GM03348 (cell line): ENCODE data around the gene NUMA1.

Source experiments
- DNase-seq: peaks from one replicate; pipeline ENCODE4 v3.0.0; 2012; ENCODE audit warnings: low spot score

NUMA1 gene, protein sequence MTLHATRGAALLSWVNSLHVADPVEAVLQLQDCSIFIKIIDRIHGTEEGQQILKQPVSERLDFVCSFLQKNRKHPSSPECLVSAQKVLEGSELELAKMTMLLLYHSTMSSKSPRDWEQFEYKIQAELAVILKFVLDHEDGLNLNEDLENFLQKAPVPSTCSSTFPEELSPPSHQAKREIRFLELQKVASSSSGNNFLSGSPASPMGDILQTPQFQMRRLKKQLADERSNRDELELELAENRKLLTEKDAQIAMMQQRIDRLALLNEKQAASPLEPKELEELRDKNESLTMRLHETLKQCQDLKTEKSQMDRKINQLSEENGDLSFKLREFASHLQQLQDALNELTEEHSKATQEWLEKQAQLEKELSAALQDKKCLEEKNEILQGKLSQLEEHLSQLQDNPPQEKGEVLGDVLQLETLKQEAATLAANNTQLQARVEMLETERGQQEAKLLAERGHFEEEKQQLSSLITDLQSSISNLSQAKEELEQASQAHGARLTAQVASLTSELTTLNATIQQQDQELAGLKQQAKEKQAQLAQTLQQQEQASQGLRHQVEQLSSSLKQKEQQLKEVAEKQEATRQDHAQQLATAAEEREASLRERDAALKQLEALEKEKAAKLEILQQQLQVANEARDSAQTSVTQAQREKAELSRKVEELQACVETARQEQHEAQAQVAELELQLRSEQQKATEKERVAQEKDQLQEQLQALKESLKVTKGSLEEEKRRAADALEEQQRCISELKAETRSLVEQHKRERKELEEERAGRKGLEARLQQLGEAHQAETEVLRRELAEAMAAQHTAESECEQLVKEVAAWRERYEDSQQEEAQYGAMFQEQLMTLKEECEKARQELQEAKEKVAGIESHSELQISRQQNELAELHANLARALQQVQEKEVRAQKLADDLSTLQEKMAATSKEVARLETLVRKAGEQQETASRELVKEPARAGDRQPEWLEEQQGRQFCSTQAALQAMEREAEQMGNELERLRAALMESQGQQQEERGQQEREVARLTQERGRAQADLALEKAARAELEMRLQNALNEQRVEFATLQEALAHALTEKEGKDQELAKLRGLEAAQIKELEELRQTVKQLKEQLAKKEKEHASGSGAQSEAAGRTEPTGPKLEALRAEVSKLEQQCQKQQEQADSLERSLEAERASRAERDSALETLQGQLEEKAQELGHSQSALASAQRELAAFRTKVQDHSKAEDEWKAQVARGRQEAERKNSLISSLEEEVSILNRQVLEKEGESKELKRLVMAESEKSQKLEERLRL (N-terminal part only)

DNA sequence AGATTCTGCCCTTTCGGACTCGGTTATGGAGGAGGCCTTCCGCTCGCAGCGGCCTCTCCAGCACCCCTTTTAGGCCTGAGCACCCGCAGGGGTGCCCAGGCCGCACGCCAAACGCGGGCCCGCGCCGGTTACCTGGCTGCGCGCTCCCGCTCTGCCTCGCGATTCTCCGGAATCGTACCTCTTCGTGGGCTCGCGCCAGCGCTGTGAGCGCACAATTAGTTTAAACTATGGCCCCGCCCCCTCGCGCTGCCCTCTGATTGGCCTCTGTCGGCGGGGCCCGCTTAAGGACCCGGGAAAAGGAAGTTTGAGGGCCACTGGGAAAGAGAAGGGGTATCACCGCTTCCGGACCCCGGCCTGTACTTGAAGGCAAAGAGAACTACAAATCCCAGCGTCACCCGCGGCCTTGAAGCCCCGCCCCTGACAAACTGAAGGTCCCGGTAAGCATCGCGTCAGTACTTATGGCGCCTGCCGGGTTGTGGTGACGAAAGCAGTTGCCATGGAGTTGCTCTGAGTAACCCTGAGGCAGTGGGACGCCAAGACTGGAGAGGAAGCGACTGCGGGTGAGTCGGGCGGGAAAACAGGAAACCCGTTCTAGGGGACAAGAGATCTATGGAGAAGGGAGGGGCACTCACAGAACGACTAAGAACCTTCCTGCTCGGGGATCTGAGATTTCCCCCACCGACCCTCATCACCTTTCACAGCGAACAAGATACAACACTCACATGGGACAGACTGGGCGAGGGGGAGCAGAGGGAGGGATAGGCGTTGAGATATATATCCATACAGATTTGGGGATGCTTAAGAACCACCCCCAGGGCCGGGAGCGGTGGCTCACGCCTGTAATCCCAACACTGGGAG, at the start of gene NUMA1, which contains the start of gene LRRC51:
Gene NUMA1, minus strand, starts transcription at position 217 of the 858 bp plus-strand sequence. CDS start 44,599 bp downstream, outside the sequence.
Gene LRRC51, plus strand, starts transcription at position 525 of the 858 bp plus-strand sequence. CDS start 8,234 bp downstream, outside the sequence.
- peak; percentile 96 for DNase-seq

DNA sequence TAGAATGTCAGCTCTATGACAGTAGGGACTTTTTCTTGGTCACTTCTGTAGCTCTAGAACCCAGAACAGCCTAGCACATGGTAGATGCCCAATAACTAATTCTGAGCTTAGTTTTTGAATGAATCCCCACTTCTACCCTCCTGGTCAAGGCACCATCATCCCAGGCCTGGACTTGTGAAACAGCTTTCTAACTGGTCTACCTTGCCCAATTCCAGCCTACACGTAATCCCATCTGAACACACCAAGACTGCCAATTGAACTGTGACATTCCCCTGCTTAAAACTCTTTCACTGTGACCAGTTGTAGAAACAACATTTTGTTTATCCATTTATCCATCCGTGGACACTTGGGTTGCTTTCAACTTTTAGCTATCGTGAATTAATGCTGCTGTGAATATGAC, 49.0 kb upstream of the NUMA1 start:
- DNase-seq = no peak

DNA sequence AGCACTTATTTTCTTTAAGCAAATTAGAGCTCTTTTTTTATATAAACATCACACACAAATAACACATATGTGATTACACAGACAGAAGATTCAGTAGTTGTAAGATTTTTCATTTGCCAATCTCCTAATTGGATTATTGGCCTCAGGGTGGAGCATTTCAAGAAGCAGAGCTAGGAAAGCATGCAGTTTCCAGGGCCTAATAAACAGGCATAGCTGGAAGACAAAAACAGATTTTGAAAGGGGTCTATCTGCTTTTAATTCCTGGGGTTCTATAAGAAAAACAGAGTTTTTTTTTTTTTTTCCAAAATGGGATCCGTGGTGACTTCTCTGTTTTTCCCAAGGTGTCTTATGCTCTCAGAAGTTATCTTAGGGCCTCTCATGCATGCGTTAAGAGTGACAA, 47.6 kb upstream of the NUMA1 start:
- no peak for DNase-seq

DNA sequence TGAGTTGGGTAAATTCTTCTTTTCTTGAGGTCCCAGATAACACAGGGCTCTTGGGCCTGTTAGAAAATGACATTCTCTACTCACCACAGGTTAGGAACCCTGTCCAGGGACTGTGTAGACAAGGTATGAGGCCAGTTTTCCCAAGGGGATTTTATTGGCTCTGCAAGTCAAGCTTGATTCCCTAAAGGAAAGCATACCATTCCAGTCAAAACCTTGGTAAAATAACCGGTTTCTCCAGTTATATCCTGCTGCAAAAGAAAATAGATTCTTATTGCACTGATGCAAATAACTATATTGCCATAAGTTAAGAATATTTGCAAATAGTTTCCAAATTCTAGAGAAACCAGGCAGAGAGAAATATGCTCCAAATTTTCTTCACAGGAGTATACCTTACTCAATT, 45.6 kb upstream of the NUMA1 start:
- no peak for DNase-seq

DNA sequence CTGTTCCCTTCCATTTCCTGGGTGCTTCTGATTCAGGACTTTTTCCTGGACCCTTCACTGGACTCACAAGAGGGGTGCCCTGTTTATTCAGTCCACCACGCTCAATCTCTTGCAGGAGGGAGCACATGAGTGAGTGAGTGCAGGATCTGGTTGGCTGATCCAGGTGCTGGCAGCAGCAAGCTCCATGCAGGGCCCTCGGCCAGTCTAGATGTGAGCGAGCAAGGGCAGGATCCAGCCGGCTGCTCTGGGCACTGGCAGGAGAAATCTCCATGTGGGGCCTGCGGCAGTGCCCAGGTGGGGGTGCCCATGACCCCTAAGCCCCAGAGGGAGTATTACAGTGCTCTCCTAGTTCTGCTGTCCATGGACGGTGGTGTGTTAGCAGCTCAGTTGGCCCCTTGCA, 43.7 kb upstream of the NUMA1 start:
- DNase-seq = no peak

DNA sequence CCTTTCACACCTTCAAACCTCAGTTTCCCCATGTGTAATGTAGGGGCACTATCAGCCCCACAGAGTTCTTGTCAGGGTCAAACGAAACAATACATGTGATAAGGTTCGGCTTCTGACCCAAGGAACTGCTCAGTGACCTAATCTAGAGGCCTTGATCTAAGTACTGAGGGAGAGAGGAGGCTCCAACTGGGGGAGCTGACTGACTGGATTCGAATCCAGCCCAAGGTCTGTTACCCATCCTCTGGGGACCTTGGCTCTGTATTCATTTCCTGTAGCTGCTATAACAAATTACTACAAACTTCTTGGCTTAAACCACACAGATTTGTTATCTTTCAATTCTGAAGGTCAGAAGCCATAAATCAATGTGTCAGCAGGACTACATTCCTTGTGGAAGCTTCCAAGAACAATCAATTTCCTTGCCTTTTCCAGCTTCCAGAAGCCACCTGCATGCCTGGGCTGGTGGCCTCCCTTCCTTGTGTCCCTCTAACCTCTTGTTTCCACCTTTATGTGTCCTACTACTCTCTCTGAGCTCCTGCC, 42.8 kb upstream of the NUMA1 start:
- DNase-seq = no peak

DNA sequence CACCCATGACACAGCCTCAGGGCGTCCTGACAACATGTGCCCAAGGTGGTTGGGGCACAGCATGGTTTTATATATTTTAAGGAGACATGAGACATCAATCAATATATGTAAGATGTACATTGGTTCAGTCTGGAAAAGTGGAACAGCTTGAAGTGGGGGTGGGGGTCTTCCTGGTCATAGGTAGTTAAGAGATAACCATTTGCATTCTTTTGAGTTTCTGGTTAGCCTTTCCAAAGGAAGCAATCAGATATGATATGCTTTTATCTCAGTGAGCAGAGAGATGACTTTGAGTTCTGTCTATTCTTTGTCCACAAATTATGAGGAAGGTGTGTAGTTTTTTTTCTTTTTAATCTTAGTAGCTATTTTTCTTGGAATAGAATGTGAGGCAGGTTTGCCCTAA, 42.3 kb upstream of the NUMA1 start:
- DNase-seq = no peak

DNA sequence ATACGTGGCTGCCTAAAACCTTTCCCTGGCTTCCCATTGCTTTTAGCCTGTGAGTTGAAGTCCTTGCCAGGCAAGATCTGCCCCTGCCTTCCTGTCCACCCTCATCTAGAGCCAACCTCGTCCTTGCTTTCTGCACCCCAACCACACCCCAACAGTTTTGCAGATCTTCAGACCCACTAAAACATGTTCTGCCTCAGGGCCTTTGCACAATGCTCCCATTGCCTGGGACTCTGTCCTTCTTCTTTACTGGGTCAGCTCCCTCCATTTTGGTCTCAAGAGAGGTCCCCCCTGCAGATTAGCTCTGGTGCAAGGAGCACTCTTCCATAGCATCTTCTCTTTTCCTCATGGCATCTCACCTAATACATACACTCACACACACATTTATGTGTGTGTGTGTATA, 40.6 kb upstream of the NUMA1 start:
- DNase-seq = no peak

DNA sequence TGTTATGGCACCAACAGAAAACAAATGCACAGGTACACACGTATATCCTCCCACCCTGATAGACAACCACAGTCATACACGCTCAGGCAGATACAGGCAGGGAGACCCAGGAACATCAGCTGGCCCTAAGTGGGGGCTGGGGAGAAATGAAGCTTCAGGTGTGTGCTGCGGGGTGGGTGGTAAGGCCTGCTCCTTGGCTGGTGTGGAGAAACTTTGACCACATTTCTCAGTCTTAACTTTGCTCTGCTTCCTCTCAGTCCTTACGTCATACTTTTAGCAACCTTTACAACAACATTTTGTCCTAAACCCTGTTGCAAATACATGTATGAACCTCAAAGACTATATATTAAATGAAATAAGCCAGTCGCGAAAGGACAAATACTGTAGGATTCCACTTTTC, 38.9 kb upstream of the NUMA1 start:
- DNase-seq = no peak

DNA sequence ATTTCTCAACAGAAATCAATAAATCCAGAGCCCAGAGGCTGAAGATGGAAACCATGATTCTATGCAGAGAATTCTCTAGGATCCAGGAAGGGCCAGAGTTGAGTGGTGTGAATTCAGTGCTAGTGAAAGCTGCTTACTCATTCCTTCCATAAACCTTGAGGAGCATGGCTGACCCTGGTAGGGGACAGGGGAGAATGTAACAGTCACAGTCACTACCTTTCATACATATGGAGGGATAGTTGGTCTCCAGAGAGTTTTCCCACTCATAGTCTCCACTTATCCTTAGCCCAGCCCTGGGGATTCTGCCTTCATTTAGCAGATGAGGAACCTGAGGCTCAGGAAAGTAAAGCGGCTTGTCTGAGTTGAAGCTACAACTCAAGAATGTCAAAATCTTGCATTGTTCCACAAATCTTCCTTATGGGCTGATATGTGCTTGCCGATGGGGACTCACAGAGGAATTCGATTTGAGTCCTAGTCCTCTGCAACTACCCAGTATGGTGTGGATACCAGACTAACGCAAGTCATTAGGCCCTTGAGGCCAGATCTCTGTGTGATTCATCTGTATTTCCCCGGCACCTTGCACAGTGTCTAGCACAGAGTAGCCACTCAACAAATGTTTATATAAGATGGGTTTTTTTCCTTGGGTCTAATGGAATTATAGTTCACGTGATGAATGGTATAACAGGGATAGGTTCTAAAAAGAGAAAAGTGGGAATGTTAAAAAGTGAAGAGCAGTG, 35.8 kb upstream of the NUMA1 start:
- DNase-seq = no peak

DNA sequence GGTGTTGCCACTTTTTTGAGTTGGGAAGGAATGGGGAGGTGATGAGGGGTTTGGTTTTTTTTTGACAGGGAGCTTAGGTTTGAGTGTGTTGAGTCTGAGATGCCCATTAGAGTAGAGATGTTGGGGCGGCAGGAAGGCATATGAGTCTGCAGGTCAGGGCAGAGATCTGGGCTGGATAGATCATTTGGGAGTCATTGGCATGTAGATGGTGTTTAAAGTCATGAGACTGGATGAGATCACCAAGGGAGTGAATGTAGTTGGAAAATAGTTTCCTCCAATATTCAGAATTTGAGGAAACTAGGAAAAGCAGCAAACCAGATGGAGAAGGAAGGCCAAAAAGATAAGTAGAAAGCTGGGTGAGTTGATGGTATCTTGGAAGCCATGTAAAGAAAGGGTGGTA, 34.2 kb upstream of the NUMA1 start:
- no peak for DNase-seq

DNA sequence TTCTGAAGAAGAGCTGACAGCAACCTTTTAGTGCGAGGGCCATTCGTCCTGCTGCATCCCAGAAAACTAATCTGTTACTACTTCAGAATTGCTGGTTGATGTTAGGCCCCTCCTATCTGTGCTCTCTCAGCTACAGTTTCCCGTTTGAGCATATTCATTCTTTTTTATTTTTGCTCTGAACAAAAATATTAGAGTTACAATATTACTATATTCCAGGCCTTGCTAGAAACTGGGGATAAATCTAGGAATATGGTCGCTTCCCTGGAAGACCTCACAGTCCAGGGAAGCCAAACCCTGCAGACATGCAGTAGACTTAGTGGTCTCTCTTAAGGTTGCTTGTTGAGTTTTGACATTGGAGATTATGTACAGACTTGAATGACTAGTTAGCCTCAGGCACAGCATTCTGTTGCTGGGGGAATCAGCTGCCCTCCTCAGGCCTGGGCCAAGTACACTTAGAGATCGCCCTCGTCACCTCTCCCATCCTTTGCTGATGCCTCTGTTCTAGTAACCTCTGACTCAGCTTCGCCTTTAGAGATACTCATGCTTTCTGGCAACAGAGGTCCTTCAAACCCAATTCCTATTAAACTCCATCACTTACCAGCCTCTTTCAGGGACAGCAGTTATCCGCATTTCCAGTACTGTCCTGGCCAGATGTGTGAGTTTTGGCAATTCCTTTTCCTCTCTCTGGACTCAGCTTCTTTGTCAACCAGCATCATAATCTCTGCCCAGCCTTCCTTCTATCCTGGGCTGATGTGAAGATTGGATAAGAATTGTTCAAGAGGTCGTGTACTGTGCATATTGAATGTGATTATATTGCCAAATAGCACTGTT, 32.9 kb upstream of the NUMA1 start:
- peak; percentile 24 for DNase-seq

DNA sequence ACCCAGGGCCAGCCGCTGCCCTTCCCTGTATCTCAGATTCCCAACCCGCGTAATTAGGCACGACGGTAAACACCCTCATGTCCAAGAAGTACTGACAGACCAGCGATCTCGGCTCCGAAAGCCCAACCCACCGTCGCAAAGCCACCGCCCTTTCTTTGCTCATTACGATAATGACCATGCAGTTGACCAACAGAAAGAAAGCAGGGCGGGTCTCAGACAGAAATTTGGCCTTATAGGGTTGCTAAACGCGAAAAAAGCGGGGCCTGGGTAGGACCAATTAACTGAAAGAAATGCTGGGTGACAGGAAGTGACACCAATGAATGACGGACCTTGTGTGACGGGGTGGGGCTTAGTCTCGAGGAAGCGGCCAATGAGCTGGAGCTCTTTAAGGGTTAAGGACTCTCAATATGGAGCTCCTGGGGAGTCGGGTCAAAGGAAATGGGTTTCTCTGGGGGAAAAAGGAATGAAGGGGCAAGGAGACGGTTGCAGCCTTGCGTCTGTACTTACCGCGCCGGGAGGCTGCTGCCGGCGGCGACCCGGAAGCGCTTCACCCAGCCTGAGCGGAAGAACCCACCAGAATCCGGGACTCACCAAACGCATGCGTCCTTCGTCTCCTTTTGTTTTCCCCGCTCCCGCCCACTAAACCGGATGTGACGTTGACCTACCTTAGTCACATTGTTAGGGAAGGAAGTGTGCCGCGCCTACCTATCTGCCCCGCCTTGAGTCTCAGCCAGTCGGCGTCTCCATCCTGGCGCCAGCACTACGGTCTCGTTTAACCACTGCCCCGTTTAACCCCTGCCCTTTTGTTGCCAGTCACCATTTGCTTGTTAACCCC, 32.0 kb upstream of the NUMA1 start, which contains the start of gene ANAPC15:
Gene ANAPC15, minus strand, starts transcription at position 553 of the 835 bp plus-strand sequence. CDS start 1,419 bp downstream, outside the sequence.
- peak; percentile 92 for DNase-seq

DNA sequence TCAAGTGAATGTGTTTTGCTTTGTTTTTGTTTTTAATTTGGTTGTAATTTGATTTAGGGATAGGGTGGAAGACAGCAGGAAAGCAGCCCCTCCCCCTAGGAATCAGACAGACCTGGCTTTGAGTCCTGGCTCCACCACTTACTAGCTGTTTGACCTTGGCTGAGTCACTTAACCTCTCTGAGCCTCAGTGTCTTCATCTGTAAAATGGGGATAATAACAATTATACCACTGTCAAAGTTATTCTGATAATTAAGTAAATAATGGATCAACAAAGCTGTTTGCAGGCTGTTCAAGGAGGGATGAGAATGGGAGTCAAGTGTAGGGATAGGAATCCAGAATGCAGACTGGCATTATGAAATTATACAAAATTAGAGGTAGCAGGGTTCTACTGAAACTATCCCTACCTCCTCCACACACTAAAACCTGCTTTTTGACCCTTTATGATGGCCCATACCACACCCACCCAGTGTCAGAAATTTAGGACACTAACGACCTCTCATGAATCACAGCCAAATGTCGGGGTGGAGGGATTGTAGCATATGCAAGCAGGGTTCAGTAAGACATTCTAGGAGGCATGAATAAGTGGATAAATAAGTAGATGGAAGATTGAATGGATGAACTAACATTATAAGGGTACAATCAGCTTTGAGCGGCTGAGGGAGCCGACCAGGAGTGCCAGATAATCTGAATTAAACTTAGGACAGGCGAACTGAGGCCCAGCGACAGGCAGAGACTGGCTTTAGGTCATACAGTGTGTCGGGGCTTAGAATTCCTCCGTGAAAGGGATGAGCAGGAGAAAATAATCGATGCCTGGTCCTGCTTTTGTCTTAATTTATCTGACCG, 31.2 kb upstream of the NUMA1 start:
- no peak for DNase-seq

DNA sequence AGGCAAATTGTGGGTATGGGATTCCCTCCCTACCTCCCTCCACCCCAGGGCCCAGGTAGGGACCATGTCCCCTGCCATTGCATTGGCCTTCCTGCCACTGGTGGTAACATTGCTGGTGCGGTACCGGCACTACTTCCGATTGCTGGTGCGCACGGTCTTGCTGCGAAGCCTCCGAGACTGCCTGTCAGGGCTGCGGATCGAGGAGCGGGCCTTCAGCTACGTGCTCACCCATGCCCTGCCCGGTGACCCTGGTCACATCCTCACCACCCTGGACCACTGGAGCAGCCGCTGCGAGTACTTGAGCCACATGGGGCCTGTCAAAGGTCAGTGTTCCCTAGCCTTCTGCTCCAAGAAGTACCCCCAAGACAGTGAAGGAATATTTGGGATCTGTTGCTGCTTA, 25.5 kb upstream of the NUMA1 start, which contains the start of gene TOMT:
Gene TOMT, plus strand, starts transcription at position 37 of the 400 bp plus-strand sequence. Its CDS starts 28 bp downstream, at position 65.
- no peak for DNase-seq

DNA sequence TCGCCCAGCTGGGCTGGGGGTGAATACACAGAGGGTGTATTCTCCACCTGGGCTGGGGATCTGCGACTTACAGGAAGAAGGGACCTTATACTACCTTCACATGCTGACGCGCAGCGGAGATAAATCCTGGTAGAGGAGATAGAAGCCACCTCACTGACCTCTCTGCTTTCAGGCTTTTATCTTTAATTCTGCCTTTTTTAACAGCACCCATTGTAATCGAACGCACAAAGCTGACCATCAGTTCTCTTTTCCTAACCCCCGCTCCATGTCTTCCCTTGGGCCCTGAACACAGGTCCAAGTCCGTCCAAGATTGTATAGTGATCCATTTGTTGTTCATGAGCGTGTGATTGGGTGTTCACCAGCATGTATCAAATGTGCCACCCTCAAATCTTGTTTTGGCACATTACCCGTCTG, 23.4 kb upstream of the NUMA1 start:
- DNase-seq = no peak
